IMR-90 (cell line): Measurements from ENCODE around the gene ZNF469. TPM values are rescaled to one million over a fixed set of nuclear protein-coding genes. Genes with fewer than 3 reads are reported as not detected.

Source experiments
- ATAC-seq: fragments of 200-7000 bp; cut with Tn5 transposase; 2 replicates; pipeline ENCODE4 v1.9.1; 2020; ENCODE audit warnings: low read depth, mild to moderate bottlenecking, moderate library complexity
- BruUV-seq: library from RNA; stranded (reverse); fragments of 400-500 nt; replicated peaks from 2 replicates; lab custom pipeline; 2021; lab: Mats Ljungman, UMichigan
- CTCF ChIA-PET: fragments of 300-600 bp; formaldehyde crosslinking; extraction: SDS; loops from one replicate; lab custom pipeline; 2021; ENCODE audit warnings: antibody characterized with exemption; lab: Yijun Ruan, JAX
- POLR2A ChIA-PET: fragments of 300-600 bp; sonication (Branson Sonifier 250); formaldehyde crosslinking; loops from one replicate; lab custom pipeline; 2022; ENCODE audit warnings: antibody characterized with exemption; ENCODE audit not compliant: unreplicated experiment; lab: Charles Lee
- DNase-seq: peaks from one replicate; pipeline ENCODE4 v3.0.0; 2013
- H2AFZ ChIP-seq: replicated peaks from 2 replicates; pipeline ENCODE3; 2013; ENCODE audit warnings: low read length, mild to moderate bottlenecking; ENCODE audit not compliant: poor library complexity
- H2AK5ac ChIP-seq: 2 replicates; pipeline ENCODE4 v1.6.1; 2013; ENCODE audit warnings: low read depth, low read length, inconsistent platforms
- H2AK9ac ChIP-seq: replicated peaks from 2 replicates; pipeline ENCODE3; 2013; ENCODE audit warnings: mild to moderate bottlenecking, low read depth, low read length, moderate library complexity; ENCODE audit not compliant: poor library complexity
- H2BK120ac ChIP-seq: 2 replicates; pipeline ENCODE4 v1.6.1; 2013; ENCODE audit warnings: low read depth, low read length, inconsistent platforms
- H2BK15ac ChIP-seq: 3 replicates; pipeline ENCODE4 v1.6.1; 2013; ENCODE audit warnings: low read depth, low read length, inconsistent platforms
- H2BK20ac ChIP-seq: 2 replicates; pipeline ENCODE4 v1.6.1; 2013; ENCODE audit warnings: low read depth, mild to moderate bottlenecking, inconsistent platforms, low read length, moderate library complexity
- H2BK5ac ChIP-seq: 2 replicates; pipeline ENCODE4 v1.6.1; 2013; ENCODE audit warnings: mild to moderate bottlenecking, low read depth, low read length, inconsistent platforms; ENCODE audit not compliant: poor library complexity, severe bottlenecking
- H3K14ac ChIP-seq: replicated peaks from 2 replicates; pipeline ENCODE4 v1.6.1; 2013; ENCODE audit warnings: low read depth, low read length, inconsistent platforms
- H3K18ac ChIP-seq: 2 replicates; pipeline ENCODE4 v1.6.1; 2013; ENCODE audit warnings: low read depth, low read length, control low read depth
- H3K23ac ChIP-seq: 2 replicates; pipeline ENCODE4 v1.6.1; 2013; ENCODE audit warnings: low read depth, low read length, inconsistent platforms
- H3K27ac ChIP-seq: 2 replicates; pipeline ENCODE4 v1.5.1; 2013; ENCODE audit warnings: mild to moderate bottlenecking, control low read depth, low read length; ENCODE audit not compliant: insufficient read depth
- H3K27me3 ChIP-seq: 2 replicates; pipeline ENCODE4 v1.6.1; 2013; ENCODE audit warnings: low read length; ENCODE audit not compliant: control insufficient read depth, insufficient read depth
- H3K36me3 ChIP-seq: 2 replicates; pipeline ENCODE4 v1.6.1; 2013; ENCODE audit warnings: low read length, mixed read lengths; ENCODE audit not compliant: control insufficient read depth, insufficient read depth
- H3K4ac ChIP-seq: 2 replicates; pipeline ENCODE4 v1.6.1; 2013; ENCODE audit warnings: low read depth, low read length, inconsistent platforms
- H3K4me1 ChIP-seq: 2 replicates; pipeline ENCODE4 v1.6.1; 2013; ENCODE audit warnings: low read length, mixed read lengths; ENCODE audit not compliant: control insufficient read depth, insufficient read depth
- H3K4me2 ChIP-seq: 2 replicates; pipeline ENCODE4 v1.6.1; 2013; ENCODE audit warnings: low read depth, mild to moderate bottlenecking, control low read depth, low read length, moderate library complexity
- H3K4me3 ChIP-seq: 2 replicates; pipeline ENCODE4 v1.5.1; 2013; ENCODE audit warnings: low read depth, mild to moderate bottlenecking, control low read depth, low read length, moderate library complexity; ENCODE audit not compliant: insufficient read depth
- H3K56ac ChIP-seq: 2 replicates; pipeline ENCODE4 v1.6.1; 2013; ENCODE audit warnings: low read length, inconsistent platforms; ENCODE audit not compliant: insufficient read depth; ENCODE audit errors: extremely low read depth
- H3K79me1 ChIP-seq, 2 experiments: 2 replicates each; pipeline ENCODE4 v1.6.1; 2013; ENCODE audit warnings: low read length in 2 of 2, inconsistent platforms in 1 of 2, low read depth in 1 of 2
- H3K9ac ChIP-seq: 2 replicates; pipeline ENCODE4 v1.6.1; 2013; ENCODE audit warnings: low read depth, low read length, control low read depth
- H3K9me1 ChIP-seq: 2 replicates; pipeline ENCODE4 v1.6.1; 2013; ENCODE audit warnings: low read length, inconsistent platforms; ENCODE audit not compliant: insufficient read depth
- H3K9me3 ChIP-seq: 2 replicates; pipeline ENCODE4 v1.6.1; 2013; ENCODE audit warnings: low read length; ENCODE audit not compliant: control insufficient read depth, insufficient read depth
- H4K20me1 ChIP-seq: 2 replicates; pipeline ENCODE4 v1.6.1; 2013; ENCODE audit warnings: low read length, inconsistent platforms; ENCODE audit not compliant: insufficient read depth
- H4K5ac ChIP-seq: 2 replicates; pipeline ENCODE4 v1.6.1; 2013; ENCODE audit warnings: mild to moderate bottlenecking, low read depth, low read length, control low read depth
- H4K8ac ChIP-seq, 2 experiments: 2 replicates each; pipeline ENCODE4 v1.6.1; 2013; ENCODE audit warnings: low read depth in 2 of 2, low read length in 2 of 2, control low read depth in 1 of 2, inconsistent platforms in 1 of 2
- H4K91ac ChIP-seq: 2 replicates; pipeline ENCODE4 v1.6.1; 2013; ENCODE audit warnings: low read depth, low read length, inconsistent platforms; ENCODE audit not compliant: insufficient read depth
- BHLHE40 ChIP-seq: fragments of 150-350 bp; IDR thresholded peaks from 2 replicates; pipeline ENCODE4 v1.6.1; 2016; ENCODE audit warnings: mild to moderate bottlenecking, low read depth, low read length
- WGBS, 2 experiments: methylation state at CpG; one replicate each; pipeline versions ENCODE4 v1.1.5 to v1.1.7; 2013; ENCODE audit warnings: missing lambda C conversion rate in 2 of 2; ENCODE audit not compliant: insufficient read length in 1 of 2; ENCODE audit errors: extremely low coverage in 2 of 2; 5-methylcytosine and 5-hydroxymethylcytosine counted together
- dilution Hi-C: fragments of 300-500 bp; cut with HindIII; formaldehyde crosslinking; loops from one replicate; pipeline ENCODE4 v1.14.3; 2018; ENCODE audit warnings: low sequenced_read_pairs; ENCODE audit not compliant: unreplicated experiment
- in situ Hi-C: fragments of 300-500 bp; cut with MboI; formaldehyde crosslinking; loops from 3 replicates; pipeline ENCODE4 v1.14.3; 2019; ENCODE audit warnings: low sequenced_read_pairs, inconsistent platforms, mixed read lengths
- intact Hi-C: fragments of 100-400 bp; cut with micrococcal nuclease; formaldehyde crosslinking; loops from 2 replicates; pipeline ENCODE4 v1.10.0; 2022
- polyA plus RNA-seq, 3 experiments: library from polyadenylated mRNA; depleted of rRNA; stranded (reverse); fragments of >200 nt; gene quantifications; 2 replicates each; pipeline ENCODE4 v1.2.3, GENCODE V29; 2012; ENCODE audit warnings: low replicate concordance in 1 of 3
- total RNA-seq: library from RNA; depleted of rRNA; stranded (reverse); fragments of >200 nt; gene quantifications from 2 replicates; pipeline ENCODE4 v1.2.3, GENCODE V29; 2012

ZNF469 gene
- total and polyA plus RNA-seq, 2 of the 4 experiments (the other 2 are of a cell fraction): 1.1 to 13.3 TPM

- intact Hi-C loops: no loop called here
- no peak overlapping the region for H2BK20ac ChIP-seq
- H4K5ac ChIP-seq: no peak overlapping the region
- ATAC-seq (no peak), DNase-seq (no peak)
- H3K56ac ChIP-seq: no peak overlapping the region
- dilution Hi-C loops: no loop called here
- no peak overlapping the region for H3K14ac ChIP-seq
- no peak overlapping the region for H3K18ac ChIP-seq
- H3K4me3 ChIP-seq: no peak overlapping the region
- peak overlapping the region; percentile 16 for H2BK5ac ChIP-seq
- ChIA-PET CTCF (no interaction called here), POLR2A (no interaction called here)
- no peak overlapping the region for H3K23ac ChIP-seq
- no peak overlapping the region for H2AFZ ChIP-seq
- H4K91ac ChIP-seq: no peak overlapping the region
- H3K27me3 ChIP-seq: peaks cover 8% of the 10 kb centered on the region
- no peak overlapping the region for H2BK15ac ChIP-seq
- H3K9me1 ChIP-seq: peaks cover 3% of the 10 kb centered on the region; the same call in 1 of the 2 replicates
- no peak overlapping the region for H3K27ac ChIP-seq
- 90% methylated on average over 4 of the region's 4 CpGs; no CpG with 5 or more reads in 1 of the 2 experiments for WGBS, 2 experiments
- no peak for TF ChIP-seq BHLHE40
- no peak overlapping the region for H3K9ac ChIP-seq
- no peak overlapping the region for H4K8ac ChIP-seq
- no peaks in the 10 kb centered on the region for H3K4me1 ChIP-seq
- no TSS peak for BruUV-seq
- H2AK9ac ChIP-seq: no peak overlapping the region
- H3K4ac ChIP-seq: no peak overlapping the region
- in situ Hi-C loops: no loop called here
- H2BK120ac ChIP-seq: no peak overlapping the region
- peaks cover 15% of the 10 kb centered on the region for H3K9me3 ChIP-seq
- H3K79me1 ChIP-seq: no peaks in the 10 kb centered on the region
- H4K20me1 ChIP-seq: no peaks in the 10 kb centered on the region
- H3K4me2 ChIP-seq: no peak overlapping the region
- H2AK5ac ChIP-seq: peak overlapping the region; percentile 12; the same call in 1 of the 2 replicates
- no peaks in the 10 kb centered on the region for H3K36me3 ChIP-seq
Measured at GRCh38 chr16:88366032-88366703, 16.6 kb upstream of the ZNF469 start.
